ENCODE results near the gene SLC35E1. TPM values are rescaled to one million over a fixed set of nuclear protein-coding genes. Genes with fewer than 3 reads are reported as not detected.
A peak's percentile ranks its signal among the peaks of the same experiment; 100 is the strongest.

The SLC35E1 gene
- total RNA-seq, 1 donor from 2014 or later: 22.9 TPM

- no peak for DNase-seq (ENCODE audit: low spot score)
Measured at GRCh38 chr19:16599655-16600346, 27.6 kb upstream of the SLC35E1 start.

GRCh38 chr19:16598848-16599247 lies 26.6 kb upstream of the SLC35E1 start:
- no peak for DNase-seq (ENCODE audit: low spot score)
- no peak for ATAC-seq

More at GRCh38 chr19:16599655-16600346, 27.6 kb upstream of the SLC35E1 start:
- no peak for ATAC-seq

DNA sequence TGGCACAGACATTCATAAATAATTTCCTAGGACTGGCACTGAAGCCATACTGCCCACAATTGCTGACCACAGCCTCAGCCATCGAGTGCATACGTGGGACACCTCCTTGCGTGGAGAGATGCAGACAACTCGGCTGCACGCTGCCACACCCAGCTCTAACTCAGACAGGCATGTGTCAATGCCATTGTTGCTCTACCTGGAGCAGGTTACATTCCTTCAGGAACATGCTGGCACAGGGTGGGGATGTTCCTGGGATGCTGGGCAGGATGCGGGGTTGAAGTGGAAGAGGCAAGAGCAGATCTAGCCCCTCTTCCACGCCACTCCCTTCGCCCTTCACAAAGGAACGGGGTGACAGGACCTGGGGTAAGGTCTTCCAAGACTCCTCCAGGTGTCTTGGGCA lies 24.2 kb upstream of the SLC35E1 start:
- no peak for DNase-seq (ENCODE audit: low spot score)

GRCh38 chr19:16595097-16595496 lies 22.9 kb upstream of the SLC35E1 start:
- DNase-seq (ENCODE audit: low spot score): no peak

More for the DNA sequence above, 24.2 kb upstream of the SLC35E1 start:
- no peak for ATAC-seq

DNA sequence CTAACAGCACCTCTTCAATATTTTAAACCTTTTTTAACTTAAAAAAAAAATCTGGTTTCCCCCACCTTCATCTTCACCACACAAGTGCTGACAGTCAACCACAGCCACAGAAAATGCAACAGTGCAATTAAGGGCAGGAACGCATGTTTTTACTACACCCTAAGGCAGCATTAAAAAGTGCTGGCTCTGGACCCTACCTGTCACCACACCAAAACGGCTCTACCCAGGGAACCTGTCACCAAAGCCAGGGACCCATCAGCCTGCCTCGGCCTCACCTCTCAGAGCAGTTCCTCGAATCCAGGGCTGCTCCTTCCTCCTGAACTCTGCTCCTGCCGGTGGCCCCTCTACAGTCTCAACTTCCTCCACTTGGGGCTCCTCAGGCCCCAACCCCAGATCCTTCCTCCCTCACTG lies 22.5 kb upstream of the SLC35E1 start:
- ATAC-seq: no peak
- no peak for DNase-seq (ENCODE audit: low spot score)

More at GRCh38 chr19:16595097-16595496, 22.9 kb upstream of the SLC35E1 start:
- ATAC-seq: no peak

DNA sequence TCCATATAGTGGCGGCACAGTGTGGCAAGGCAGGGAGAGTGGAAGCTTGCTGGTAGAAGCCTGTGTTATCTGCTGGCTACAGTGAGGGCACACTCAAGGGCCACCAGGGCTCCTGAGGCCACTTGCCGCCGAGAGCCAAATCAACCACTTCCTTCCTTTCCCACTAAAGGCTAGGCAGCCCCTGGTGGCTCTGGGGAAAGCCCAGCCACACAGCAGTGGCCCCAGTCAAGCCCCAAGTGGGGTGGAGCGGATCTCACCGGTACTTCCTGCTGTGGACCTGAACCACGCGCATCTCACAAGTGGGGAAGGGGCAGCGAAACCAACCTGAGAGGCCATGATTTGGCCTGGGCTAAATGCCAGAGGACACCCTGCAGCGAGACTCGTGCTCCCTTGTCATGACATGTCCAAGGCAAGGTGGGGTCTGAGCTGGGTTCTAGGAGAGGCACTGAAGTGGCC lies 21.9 kb upstream of the SLC35E1 start:
- DNase-seq (ENCODE audit: low spot score): no peak

GRCh38 chr19:16593181-16593580 lies 21.0 kb upstream of the SLC35E1 start:
- DNase-seq (ENCODE audit: low spot score) (no peak), ATAC-seq (no peak)

More for the DNA sequence above, 21.9 kb upstream of the SLC35E1 start:
- peak; percentile 23 for ATAC-seq

- ATAC-seq (no peak), DNase-seq (ENCODE audit: low spot score) (no peak)
Measured at GRCh38 chr19:16591803-16592556, 19.8 kb upstream of the SLC35E1 start.

- DNase-seq (ENCODE audit: low spot score): no peak
- no peak for ATAC-seq
Measured at GRCh38 chr19:16590876-16591802, 18.9 kb upstream of the SLC35E1 start.

DNA sequence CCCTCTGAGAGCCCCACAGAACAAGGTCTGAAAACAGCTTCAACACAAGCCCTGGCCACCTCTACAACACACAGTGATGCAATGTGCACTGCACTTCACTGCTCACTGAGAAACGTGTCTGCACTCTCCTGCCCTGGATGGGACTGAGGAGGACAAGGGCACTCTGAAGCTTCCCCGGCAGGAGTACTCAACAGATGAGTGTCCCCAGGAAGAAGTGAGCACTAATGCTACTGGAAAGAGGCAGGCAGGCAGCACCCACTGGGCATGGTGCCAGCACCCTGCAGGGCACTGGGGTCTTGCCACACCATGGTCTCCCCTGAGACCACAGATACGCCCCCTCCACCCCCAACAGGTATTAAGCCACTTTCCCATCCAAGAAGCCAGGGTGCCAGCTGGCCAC lies 17.7 kb upstream of the SLC35E1 start:
- no peak for ATAC-seq
- DNase-seq (ENCODE audit: low spot score): no peak

- ATAC-seq (no peak), DNase-seq (ENCODE audit: low spot score) (no peak)
Measured at GRCh38 chr19:16588824-16589577, 16.8 kb upstream of the SLC35E1 start.

- no peak for DNase-seq (ENCODE audit: low spot score)
Measured at GRCh38 chr19:16587833-16588823, 15.9 kb upstream of the SLC35E1 start.

DNA sequence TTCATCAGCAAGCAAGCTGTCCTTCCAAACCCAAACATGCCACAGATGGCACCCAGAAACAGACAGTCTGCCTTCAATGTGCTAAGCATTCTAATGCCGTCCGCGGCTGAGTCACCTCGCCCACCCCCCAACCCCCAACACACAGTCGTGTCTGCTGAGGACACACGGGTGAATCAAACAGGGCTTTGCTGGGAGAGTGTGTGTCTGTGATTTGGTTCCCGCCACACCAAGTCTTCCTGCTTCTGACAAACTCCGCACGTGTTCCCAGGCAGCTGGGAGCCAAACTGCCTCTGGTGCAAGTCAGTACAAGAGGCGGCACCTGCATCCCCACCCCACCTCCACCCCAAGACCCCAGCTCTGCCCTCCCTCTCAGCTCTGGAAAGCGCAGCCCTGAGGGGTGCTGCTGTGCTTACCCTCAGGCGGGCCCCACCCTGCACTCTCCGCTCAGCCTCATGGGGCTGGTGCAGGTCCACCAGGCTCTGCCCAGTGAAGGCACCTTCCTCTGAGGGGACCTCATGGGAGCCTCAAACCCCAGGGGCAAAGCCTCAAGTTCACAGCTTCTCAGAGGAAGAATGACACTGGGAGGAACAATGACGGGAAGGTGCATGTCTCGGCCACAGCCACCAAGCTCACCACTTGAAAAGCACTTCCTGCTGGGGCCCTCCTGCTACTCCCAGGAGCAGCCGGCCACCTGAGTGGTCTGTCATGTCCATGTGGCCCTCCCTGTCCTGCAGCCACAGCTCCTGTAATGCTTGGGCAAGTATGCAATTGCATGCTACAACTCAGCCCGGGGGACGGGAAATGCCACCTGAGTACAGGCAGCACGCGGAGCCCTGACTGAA lies 15.0 kb upstream of the SLC35E1 start:
- DNase-seq (ENCODE audit: low spot score) (no peak), ATAC-seq (no peak)

More at GRCh38 chr19:16587833-16588823, 15.9 kb upstream of the SLC35E1 start:
- peak; percentile 7 for ATAC-seq

DNA sequence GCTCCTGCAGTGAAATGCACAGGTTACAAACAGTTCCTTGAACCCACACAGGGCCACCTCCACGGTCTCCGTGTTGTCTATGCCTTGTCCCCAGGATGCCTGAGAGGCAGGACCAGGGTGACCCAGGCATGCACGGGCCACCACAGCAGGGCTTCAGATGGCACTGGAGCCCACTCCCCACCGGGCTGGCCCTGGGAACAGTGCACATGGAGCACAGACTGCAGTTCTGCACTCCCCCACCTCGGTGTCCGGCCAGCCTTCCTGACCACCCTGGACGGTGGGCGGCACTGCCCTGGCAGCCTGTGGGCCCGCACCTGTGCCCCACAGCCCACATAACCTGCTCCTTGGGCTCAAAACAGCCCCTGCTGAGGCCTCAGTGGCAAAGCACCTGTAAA lies 14.3 kb upstream of the SLC35E1 start:
- DNase-seq (ENCODE audit: low spot score) (no peak), ATAC-seq (no peak)

- DNase-seq (ENCODE audit: low spot score): no peak
- no peak for ATAC-seq
Measured at GRCh38 chr19:16585808-16586476, 13.7 kb upstream of the SLC35E1 start.

DNA sequence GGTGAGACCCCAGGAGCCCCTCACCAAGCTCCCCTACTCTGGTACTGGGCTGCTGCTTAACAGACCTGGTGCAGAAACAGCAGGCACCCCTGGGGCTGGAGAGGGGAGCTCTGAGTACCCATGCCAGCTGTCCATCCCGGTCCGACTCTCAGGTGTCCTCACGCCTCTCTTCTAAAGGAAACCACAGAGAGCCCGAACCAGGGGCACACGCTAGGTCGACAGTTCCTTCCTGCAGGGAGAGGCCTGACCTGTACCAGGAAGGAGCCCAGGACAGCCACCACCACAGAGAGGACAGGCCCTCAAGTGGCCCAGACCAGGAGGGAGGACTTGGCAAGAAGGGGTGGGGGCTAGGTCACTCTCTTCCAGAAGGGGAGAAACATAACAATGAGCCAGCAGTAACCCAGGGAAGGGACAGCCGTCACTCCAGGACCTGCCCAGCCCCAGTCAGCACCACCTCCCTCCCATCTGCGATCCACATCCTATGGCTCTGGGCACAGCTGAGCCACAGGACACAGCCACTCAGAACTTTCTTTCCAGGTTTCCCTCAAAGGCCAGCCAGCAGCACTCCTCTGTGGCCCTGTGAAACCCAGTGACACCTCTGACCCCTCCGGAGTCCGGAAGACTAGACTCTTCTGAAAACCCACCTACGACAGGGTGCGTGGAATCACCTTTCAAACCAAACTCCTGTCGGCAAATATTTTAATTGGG lies 13.0 kb upstream of the SLC35E1 start:
- no peak for DNase-seq (ENCODE audit: low spot score)
- no peak for ATAC-seq
